ENCODE measurements around the gene ADSL.

- TF ChIP-seq, protein P1, sequence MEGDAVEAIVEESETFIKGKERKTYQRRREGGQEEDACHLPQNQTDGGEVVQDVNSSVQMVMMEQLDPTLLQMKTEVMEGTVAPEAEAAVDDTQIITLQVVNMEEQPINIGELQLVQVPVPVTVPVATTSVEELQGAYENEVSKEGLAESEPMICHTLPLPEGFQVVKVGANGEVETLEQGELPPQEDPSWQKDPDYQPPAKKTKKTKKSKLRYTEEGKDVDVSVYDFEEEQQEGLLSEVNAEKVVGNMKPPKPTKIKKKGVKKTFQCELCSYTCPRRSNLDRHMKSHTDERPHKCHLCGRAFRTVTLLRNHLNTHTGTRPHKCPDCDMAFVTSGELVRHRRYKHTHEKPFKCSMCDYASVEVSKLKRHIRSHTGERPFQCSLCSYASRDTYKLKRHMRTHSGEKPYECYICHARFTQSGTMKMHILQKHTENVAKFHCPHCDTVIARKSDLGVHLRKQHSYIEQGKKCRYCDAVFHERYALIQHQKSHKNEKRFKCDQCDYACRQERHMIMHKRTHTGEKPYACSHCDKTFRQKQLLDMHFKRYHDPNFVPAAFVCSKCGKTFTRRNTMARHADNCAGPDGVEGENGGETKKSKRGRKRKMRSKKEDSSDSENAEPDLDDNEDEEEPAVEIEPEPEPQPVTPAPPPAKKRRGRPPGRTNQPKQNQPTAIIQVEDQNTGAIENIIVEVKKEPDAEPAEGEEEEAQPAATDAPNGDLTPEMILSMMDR (IDR thresholded peaks at IDR 0.05) = no peak
- TF ChIP-seq POLR2A (IDR thresholded peaks at IDR 0.05) = no peak
Observed at GRCh38 chr22:40433416-40434090, 87.3 kb downstream of the ADSL start.

Data from right lobe of liver (tissue), 4 donors.